ENCODE measurements around the gene SLC30A9. TPM values are rescaled to one million over a fixed set of nuclear protein-coding genes. Genes with fewer than 3 reads are reported as not detected.

The SLC30A9 gene
- total RNA-seq (10 to 100 TPM; 23.8 to 25.8 TPM), total RNA-seq (49.0 to 60.0 reads per million in 2 donors)

DNA sequence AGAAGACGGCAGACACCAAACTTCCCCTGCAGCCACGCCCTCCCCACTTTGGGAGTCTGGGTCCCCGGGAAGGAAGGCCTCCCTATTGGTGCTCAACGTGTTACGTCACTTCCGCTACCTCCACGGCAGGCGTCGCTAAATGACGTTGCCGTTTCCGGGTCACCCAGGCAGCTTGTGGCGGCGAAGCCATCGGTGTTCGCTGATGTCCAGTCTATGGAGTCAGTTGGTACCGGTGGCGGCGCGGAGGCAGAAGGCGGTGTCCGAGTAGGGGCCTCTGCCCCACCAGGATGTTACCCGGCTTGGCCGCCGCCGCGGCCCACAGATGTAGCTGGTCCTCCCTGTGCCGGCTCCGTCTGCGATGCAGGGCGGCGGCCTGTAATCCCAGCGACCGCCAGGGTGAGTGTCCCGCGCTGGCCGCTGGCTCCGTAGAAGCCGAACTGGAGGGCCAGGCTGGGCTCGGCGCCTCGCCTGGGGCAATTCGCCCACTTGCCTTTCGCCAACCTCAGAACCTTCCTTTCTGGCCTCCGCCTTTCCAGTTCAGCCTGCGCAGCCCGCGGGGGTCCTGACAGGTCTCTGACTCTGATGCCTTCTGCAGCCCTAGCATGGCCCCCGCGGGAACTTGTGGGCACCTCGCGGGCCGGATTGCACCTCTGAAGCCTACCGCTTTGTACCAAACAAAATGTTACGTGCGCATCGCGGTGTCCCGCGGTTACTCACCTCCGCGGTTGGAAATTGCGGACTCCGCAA lies at the start of gene SLC30A9:
Gene SLC30A9, plus strand, starts transcription at position 166 of the 747 bp plus-strand sequence. Its CDS starts 122 bp downstream, at position 288.
- peak; percentile 97 for ATAC-seq
- Mint-ChIP-seq H3K27ac (peak within 1 kb of the TSS; percentile 97), H3K4me1 (peaks cover 23% of the 10 kb centered on the region), H3K27me3 (no peaks in the 10 kb centered on the region), H3K36me3 (ENCODE audit: low read depth) (no peaks in the 10 kb centered on the region), H3K4me3 (peak within 1 kb of the TSS; percentile 93)
- H3K9me3 ChIP-seq (ENCODE audit: control insufficient read depth, low read length, poor library complexity, severe bottlenecking): no peaks in the 10 kb centered on the region
- peak; percentile 80 to 87 (median 87) for DNase-seq

DNA sequence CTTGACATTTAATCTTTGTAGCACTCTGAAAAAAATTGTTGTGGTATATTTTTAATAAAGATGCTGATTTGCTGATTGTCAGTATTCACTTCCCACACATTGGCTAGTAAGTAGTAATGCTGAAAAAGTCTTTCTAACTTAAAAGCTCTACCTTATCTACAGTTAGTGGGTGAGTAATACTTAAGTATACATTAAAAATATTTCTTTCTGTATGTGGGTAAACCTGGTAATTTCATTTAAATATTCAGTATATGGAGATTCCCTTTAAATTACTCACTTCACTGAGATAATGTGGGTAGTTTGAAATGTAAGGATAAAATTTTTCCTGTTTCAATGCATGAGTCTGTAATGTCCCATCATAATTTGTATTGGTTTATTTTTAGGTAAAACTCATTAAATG lies 49.5 kb upstream of the SLC30A9 start:
- DNase-seq: no peak
- Mint-ChIP-seq H3K27me3 (no peaks in the 10 kb centered on the region), H3K36me3 (ENCODE audit: low read depth) (no peaks in the 10 kb centered on the region), H3K27ac (no peak overlapping the region), H3K4me3 (no peak overlapping the region), H3K4me1 (peaks cover 20% of the 10 kb centered on the region)
- no peaks in the 10 kb centered on the region for H3K9me3 ChIP-seq (ENCODE audit: control insufficient read depth, low read length, poor library complexity, severe bottlenecking)
- ATAC-seq: no peak

DNA sequence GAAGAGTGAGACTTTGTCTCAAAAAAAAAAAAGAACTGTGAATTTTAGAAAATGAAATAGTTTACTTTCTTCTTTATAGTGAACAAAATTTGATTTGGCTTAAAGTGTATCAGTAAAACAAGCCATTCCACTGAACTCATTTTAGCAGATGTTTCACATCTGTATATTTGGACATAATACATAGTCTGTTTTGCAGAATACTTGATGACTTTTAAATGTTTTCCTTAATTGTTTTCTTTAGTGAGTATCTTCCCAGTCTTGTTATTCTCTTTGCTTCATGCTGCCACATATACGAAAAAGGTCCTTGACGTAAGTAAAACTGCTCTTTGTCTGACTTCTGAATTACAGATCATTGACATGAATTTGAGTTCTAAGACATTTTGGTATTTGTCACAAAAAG lies 46.8 kb upstream of the SLC30A9 start:
- ATAC-seq (no peak), DNase-seq (no peak)
- Mint-ChIP-seq H3K36me3 (ENCODE audit: low read depth) (no peaks in the 10 kb centered on the region), H3K4me3 (no peak overlapping the region), H3K27ac (no peak overlapping the region), H3K27me3 (no peaks in the 10 kb centered on the region), H3K4me1 (peaks cover 8% of the 10 kb centered on the region)
- H3K9me3 ChIP-seq (ENCODE audit: control insufficient read depth, low read length, poor library complexity, severe bottlenecking): no peaks in the 10 kb centered on the region

DNA sequence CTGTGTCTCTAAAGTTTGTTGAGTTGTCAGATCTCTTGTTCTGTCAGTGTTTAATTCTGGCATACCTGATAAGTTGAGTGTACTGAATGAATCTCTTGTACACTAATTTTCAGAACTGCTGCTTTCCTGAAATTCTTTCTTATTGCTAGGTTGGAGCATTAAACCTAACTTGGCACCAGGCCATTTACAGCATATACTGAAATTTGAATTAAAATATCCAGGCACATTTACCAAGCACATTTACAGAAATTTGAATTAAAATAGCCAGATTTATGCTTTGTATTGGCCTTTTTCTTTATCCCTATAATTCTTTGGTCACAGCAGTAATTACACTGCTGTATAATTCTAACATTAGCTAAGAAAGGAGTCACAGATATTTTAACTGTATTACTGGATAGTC lies 46.2 kb upstream of the SLC30A9 start:
- H3K4me3 Mint-ChIP-seq: no peak overlapping the region
- no peak for DNase-seq
- no peaks in the 10 kb centered on the region for H3K9me3 ChIP-seq (ENCODE audit: control insufficient read depth, low read length, poor library complexity, severe bottlenecking)
- no peak for ATAC-seq
- no peaks in the 10 kb centered on the region for H3K36me3 Mint-ChIP-seq (ENCODE audit: low read depth)
- no peak overlapping the region for H3K27ac Mint-ChIP-seq
- H3K4me1 Mint-ChIP-seq: peaks cover 8% of the 10 kb centered on the region
- H3K27me3 Mint-ChIP-seq: no peaks in the 10 kb centered on the region

DNA sequence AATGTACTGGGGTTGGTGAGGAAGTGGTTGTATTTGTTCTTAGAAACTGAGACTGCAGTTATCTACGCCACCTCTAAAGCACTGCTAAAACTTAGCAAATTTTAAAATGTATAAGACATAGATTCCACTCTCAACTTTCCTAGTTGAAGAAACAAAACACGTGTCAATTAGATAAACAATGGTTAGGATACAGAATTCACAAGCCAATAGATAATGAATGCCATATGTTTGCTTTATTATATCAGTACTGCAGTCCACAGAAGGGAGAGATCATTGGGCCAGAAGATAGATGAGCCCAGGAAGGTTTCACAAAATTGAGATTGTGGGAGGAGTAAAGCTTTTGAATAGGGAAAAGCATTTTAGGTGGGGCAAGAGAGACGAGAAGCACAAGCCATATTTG lies 40.8 kb upstream of the SLC30A9 start:
- Mint-ChIP-seq H3K36me3 (ENCODE audit: low read depth) (peaks cover 19% of the 10 kb centered on the region), H3K4me1 (peaks cover 13% of the 10 kb centered on the region), H3K4me3 (no peak overlapping the region), H3K27me3 (no peaks in the 10 kb centered on the region), H3K27ac (no peak overlapping the region)
- no peaks in the 10 kb centered on the region for H3K9me3 ChIP-seq (ENCODE audit: control insufficient read depth, low read length, poor library complexity, severe bottlenecking)
- no peak for ATAC-seq
- DNase-seq: no peak

DNA sequence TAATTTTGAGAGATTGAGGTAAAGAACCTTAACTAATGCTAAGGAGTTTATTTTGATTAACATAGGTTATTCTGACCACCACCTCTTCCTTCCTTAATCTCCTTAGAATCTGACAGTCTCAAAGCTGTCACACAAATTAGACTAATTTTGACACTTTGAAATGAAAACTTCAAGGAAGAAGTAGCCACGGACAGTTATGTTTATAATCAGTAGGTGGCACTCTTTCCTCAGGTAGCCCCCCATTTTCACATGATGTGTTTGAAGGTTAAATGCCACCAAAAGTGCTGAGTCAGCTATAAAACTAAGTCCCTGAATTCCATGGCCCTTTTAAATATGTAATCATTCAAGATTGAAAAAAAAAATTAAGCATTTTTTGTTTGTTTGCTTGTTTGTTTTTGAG lies 32.7 kb upstream of the SLC30A9 start:
- H3K4me3 Mint-ChIP-seq: no peak overlapping the region
- H3K27ac Mint-ChIP-seq: no peak overlapping the region
- no peaks in the 10 kb centered on the region for H3K27me3 Mint-ChIP-seq
- ATAC-seq (no peak), DNase-seq (no peak)
- H3K9me3 ChIP-seq (ENCODE audit: control insufficient read depth, low read length, poor library complexity, severe bottlenecking): no peaks in the 10 kb centered on the region
- peaks cover 3% of the 10 kb centered on the region for H3K36me3 Mint-ChIP-seq (ENCODE audit: low read depth)
- peaks cover 2% of the 10 kb centered on the region for H3K4me1 Mint-ChIP-seq

DNA sequence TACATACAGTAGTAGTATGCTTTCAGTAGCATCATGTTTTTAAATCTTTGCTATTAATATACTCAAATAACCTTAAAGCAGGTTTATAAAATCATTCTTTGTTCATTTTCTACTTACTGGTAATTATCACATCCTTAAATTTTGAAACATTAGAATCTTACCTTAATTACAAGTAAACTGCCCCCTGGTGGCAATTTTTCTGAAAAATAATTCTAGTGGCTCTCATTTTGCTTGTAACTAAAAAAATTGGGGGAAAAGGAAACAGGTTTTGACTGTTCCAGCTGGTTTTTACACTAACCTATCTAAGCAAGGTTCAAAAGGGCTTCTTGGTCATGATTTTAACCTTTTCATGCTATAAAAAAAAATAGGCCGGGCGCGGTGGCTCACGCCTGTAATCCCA lies 27.2 kb upstream of the SLC30A9 start:
- Mint-ChIP-seq H3K4me3 (no peak overlapping the region), H3K27me3 (no peaks in the 10 kb centered on the region), H3K36me3 (ENCODE audit: low read depth) (no peaks in the 10 kb centered on the region), H3K4me1 (no peaks in the 10 kb centered on the region), H3K27ac (no peak overlapping the region)
- ATAC-seq (no peak), DNase-seq (no peak)
- H3K9me3 ChIP-seq (ENCODE audit: control insufficient read depth, low read length, poor library complexity, severe bottlenecking): no peaks in the 10 kb centered on the region

DNA sequence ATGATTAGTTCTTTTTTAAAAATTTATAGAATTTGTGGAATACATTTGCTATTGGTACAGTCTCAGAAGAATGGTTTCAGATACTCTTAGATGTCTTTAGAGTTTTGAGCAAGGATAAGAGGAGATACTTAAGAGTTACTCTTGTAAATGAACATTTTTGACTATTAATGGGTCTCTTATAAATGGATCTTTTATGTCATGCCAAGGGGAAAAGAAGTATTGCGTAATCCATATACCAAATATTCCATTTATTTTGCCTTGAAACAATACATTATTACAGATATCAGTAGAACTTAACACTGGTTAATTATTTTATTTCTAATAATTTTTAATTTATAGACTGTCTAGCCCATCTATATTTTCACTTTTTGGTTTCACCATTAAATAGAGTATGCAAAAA lies 25.9 kb upstream of the SLC30A9 start:
- H3K9me3 ChIP-seq (ENCODE audit: control insufficient read depth, low read length, poor library complexity, severe bottlenecking): no peaks in the 10 kb centered on the region
- Mint-ChIP-seq H3K27me3 (no peaks in the 10 kb centered on the region), H3K27ac (no peak overlapping the region), H3K4me3 (no peak overlapping the region), H3K36me3 (ENCODE audit: low read depth) (no peaks in the 10 kb centered on the region), H3K4me1 (no peaks in the 10 kb centered on the region)
- DNase-seq (no peak), ATAC-seq (no peak)

DNA sequence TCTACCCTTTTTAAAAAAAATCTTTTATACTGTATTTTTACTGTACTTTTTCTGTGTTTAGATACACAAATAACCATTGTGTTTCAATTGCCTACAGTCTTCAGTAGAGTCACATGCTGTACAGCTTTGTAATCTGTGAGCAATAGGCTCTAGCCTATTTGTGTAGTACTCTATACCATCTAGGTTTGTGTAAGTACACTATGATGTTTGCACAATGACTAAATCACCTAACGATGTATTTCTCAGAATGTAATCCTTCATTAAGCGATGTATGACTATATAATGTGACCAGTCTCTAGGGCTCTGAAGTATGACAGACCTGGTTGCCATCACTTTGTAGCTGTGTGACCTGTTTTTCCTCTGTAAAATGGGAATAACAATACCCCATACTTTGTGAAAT lies 22.9 kb upstream of the SLC30A9 start:
- no peak overlapping the region for H3K27ac Mint-ChIP-seq
- H3K36me3 Mint-ChIP-seq (ENCODE audit: low read depth): no peaks in the 10 kb centered on the region
- ATAC-seq: no peak
- no peaks in the 10 kb centered on the region for H3K4me1 Mint-ChIP-seq
- H3K9me3 ChIP-seq (ENCODE audit: control insufficient read depth, low read length, poor library complexity, severe bottlenecking): peaks cover 3% of the 10 kb centered on the region
- DNase-seq: no peak
- H3K4me3 Mint-ChIP-seq: no peak overlapping the region
- H3K27me3 Mint-ChIP-seq: no peaks in the 10 kb centered on the region

DNA sequence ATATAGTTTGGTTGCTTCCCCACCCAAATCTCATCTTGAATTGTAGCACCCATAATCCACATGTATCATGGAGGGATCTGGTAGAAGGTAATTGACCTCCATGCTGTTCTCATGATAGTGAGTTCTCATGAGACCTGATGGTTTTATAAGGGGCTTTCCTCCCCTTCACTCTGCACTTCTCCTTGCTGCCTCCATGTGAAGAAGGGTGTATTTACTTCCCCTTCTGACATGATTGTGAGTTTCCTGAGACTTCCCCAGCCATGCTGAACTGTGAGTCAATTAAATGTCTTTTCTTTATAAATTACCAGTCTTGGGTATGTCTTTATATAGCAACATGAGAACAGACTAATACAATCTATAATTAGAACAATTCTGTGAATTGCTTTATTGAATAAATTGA lies 20.7 kb upstream of the SLC30A9 start:
- Mint-ChIP-seq H3K27ac (no peak overlapping the region), H3K4me3 (no peak overlapping the region), H3K4me1 (no peaks in the 10 kb centered on the region), H3K27me3 (no peaks in the 10 kb centered on the region), H3K36me3 (ENCODE audit: low read depth) (no peaks in the 10 kb centered on the region)
- H3K9me3 ChIP-seq (ENCODE audit: control insufficient read depth, low read length, poor library complexity, severe bottlenecking): peaks cover 3% of the 10 kb centered on the region
- DNase-seq (no peak), ATAC-seq (no peak)

DNA sequence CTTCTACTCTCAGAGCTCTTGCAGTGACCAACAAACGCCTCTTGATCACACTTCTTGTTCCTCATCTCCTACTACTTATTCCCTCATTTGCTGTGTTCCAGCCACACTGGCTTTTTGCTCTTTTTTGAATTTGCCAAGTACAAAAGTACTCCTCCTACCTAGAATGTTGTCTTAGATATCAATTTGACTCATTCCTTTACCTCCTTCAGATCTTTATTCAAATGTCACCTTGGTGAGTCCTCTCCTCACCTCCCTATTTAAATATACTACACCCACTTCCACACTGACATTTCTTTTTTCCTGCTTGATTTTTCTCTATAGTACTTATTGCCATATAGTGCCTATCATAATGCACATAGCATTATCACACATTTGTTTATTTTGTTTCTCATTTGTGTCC lies 15.0 kb upstream of the SLC30A9 start:
- DNase-seq (no peak), ATAC-seq (no peak)
- peaks cover 2% of the 10 kb centered on the region for H3K36me3 Mint-ChIP-seq (ENCODE audit: low read depth)
- H3K27ac Mint-ChIP-seq: no peak overlapping the region
- H3K4me1 Mint-ChIP-seq: no peaks in the 10 kb centered on the region
- H3K4me3 Mint-ChIP-seq: no peak overlapping the region
- H3K9me3 ChIP-seq (ENCODE audit: control insufficient read depth, low read length, poor library complexity, severe bottlenecking): no peaks in the 10 kb centered on the region
- peaks cover 9% of the 10 kb centered on the region for H3K27me3 Mint-ChIP-seq

DNA sequence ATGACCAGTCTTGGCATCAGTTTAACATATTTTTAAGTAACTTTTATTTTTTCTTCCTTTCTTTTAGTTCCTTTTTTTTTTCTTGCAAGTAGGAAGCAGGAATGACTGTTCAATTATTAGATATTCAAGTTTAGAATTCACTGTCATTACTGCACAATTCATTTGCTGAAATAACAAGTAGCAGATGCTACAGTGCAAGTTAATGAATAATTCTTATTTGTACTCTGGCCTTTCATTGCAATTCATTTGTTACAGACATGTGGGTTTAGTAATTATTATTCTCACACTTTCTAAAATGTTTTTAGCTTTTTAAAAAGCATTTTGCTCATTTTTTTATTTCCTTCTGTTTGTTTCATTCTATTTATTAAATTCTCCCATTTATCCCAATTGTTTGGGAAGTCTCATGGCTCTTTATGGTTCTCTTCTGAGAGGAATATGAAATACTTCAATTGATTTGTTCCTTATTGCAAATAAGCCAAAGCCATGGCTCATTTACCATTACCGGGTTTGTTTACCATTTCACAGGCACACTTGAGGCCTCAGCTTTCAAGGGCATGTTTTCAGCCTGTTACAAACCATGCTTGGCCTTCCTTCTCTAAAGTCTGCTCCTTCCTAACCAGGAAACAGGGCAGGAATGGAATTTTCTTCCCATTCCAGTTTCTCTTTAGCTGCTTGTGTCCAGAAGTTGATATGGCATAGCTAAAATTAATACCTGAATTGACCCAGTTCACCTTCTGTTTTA lies 13.4 kb upstream of the SLC30A9 start:
- H3K27ac Mint-ChIP-seq: no peak overlapping the region
- DNase-seq (no peak), ATAC-seq (no peak)
- H3K4me1 Mint-ChIP-seq: no peaks in the 10 kb centered on the region
- H3K9me3 ChIP-seq (ENCODE audit: control insufficient read depth, low read length, poor library complexity, severe bottlenecking): no peaks in the 10 kb centered on the region
- H3K36me3 Mint-ChIP-seq (ENCODE audit: low read depth): peaks cover 2% of the 10 kb centered on the region
- H3K27me3 Mint-ChIP-seq: peaks cover 9% of the 10 kb centered on the region
- no peak overlapping the region for H3K4me3 Mint-ChIP-seq

DNA sequence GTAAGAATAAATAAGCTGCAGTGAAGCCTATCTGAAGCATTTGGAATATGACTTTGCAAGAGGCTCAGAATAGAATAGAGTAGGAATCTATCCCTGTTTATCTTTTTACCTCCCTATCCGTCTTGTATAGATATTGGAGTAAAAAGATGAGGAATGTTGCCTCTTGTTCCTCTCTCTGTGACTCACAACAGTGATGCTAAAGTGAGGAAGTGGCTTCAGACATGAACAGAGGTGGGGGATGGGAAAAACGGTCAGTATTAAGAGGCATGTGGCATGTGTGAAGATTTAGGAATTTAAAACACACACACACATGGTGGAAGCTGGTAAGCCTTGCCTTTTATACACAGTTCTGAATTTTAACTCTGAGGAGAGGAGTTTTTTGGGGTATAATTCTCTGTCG lies 12.6 kb upstream of the SLC30A9 start:
- Mint-ChIP-seq H3K27ac (no peak overlapping the region), H3K4me3 (no peak overlapping the region), H3K36me3 (ENCODE audit: low read depth) (peaks cover 2% of the 10 kb centered on the region), H3K4me1 (no peaks in the 10 kb centered on the region), H3K27me3 (peaks cover 9% of the 10 kb centered on the region)
- no peak for ATAC-seq
- no peak for DNase-seq
- no peaks in the 10 kb centered on the region for H3K9me3 ChIP-seq (ENCODE audit: control insufficient read depth, low read length, poor library complexity, severe bottlenecking)

DNA sequence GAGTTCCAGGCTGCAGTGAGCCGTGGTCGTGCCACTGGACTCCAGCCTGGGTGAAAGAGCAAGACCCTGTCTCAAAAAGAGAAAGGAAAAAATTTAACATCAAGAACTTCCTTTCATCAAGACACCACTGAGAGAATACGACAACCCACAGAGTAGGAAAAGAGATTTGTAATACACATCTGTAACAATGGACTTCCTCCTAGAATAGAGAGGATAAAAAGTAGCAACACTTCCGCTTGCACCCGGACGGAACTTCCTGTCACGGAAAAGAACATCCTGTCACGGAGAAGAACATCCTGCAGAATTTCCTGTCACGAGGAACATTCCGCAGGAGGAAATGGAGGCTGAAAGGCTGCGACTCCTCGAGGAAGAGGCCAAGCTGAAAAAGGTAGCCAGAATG lies 8.9 kb upstream of the SLC30A9 start, which contains the start of gene DCAF4L1:
Gene DCAF4L1, plus strand, starts transcription at position 301 of the 400 bp plus-strand sequence. Its CDS starts 37 bp downstream, at position 338.
- H3K9me3 ChIP-seq (ENCODE audit: control insufficient read depth, low read length, poor library complexity, severe bottlenecking): no peaks in the 10 kb centered on the region
- Mint-ChIP-seq H3K4me3 (no peak within 1 kb of the TSS), H3K4me1 (no peaks in the 10 kb centered on the region), H3K36me3 (ENCODE audit: low read depth) (no peaks in the 10 kb centered on the region), H3K27me3 (peaks cover 9% of the 10 kb centered on the region), H3K27ac (no peak within 1 kb of the TSS)
- ATAC-seq: no peak
- DNase-seq: no peak

Measured in T-helper 17 cell (primary cell).